K562 (cell line): ENCODE measurements around the gene PKHD1. TPM values are rescaled to one million over a fixed set of nuclear protein-coding genes. Genes with fewer than 3 reads are reported as not detected.

Experiments
- ATAC-seq: fragments of 200-7000 bp; cut with Tn5 transposase; 3 replicates; pipeline ENCODE4 v1.9.1; 2020; ENCODE audit warnings: moderate library complexity
- BruUV-seq: library from RNA; stranded (reverse); fragments of 400-500 nt; replicated peaks from 2 replicates; lab custom pipeline; 2021; lab: Mats Ljungman, UMichigan
- CTCF ChIA-PET: fragments of 300-600 bp; formaldehyde crosslinking; extraction: SDS; loops from one replicate; lab custom pipeline; 2021; ENCODE audit warnings: low intra/inter-chr PET ratio; lab: Yijun Ruan, JAX
- POLR2A ChIA-PET: fragments of 300-600, 350-650 bp; sonication (Branson Sonifier 250); formaldehyde crosslinking; extraction: SDS; loops from one replicate; lab custom pipeline; 2021; ENCODE audit warnings: antibody characterized with exemption, inconsistent platforms; lab: Yijun Ruan, JAX
- DNase-seq, 4 experiments: peaks; one replicate each; pipeline versions ENCODE4 v3.0.0 to v3.0.0-alpha.2; 2011 to 2018; ENCODE audit warnings: low spot score in 3 of 4, mixed read lengths in 3 of 4; ENCODE audit errors: extremely low read depth in 1 of 4
- FAIRE-seq: peaks from 2 replicates; lab custom pipeline; 2011; peaks lifted over from hg19 to GRCh38; lab: Jason Lieb, UNC
- H2AFZ ChIP-seq: 2 replicates; pipeline ENCODE4 v1.6.0; 2011; ENCODE audit warnings: low read depth, low read length, control low read depth, inconsistent platforms
- H3K27ac ChIP-seq: fragments of 200-600 bp; 3 replicates; pipeline ENCODE4 v1.8.0; 2011; ENCODE audit warnings: low read depth, mild to moderate bottlenecking, control low read depth, inconsistent platforms, low read length, moderate library complexity, mixed read lengths; ENCODE audit errors: extremely low read depth
- H3K27me3 ChIP-seq, 2 experiments: fragments of 300-600 bp in 1 of 2; 2 replicates in 1 of 2; 3 replicates in 1 of 2; pipeline versions ENCODE4 v1.6.0 to v1.8.0; 2011; ENCODE audit warnings: inconsistent platforms in 2 of 2, low read length in 2 of 2, mild to moderate bottlenecking in 1 of 2, mixed read lengths in 1 of 2, moderate library complexity in 1 of 2; ENCODE audit not compliant: control insufficient read depth in 2 of 2, insufficient read depth in 2 of 2
- H3K36me3 ChIP-seq: fragments of 300-600 bp; 3 replicates; pipeline ENCODE4 v1.8.0; 2011; ENCODE audit warnings: mild to moderate bottlenecking, low read length, inconsistent platforms; ENCODE audit not compliant: control insufficient read depth, insufficient read depth
- H3K4me1 ChIP-seq, 2 experiments: fragments of 200-600 bp in 1 of 2; replicated peaks in 1 of 2; 2 replicates in 1 of 2; 3 replicates in 1 of 2; pipeline versions ENCODE4 v1.5.1 to v1.8.0; 2011; ENCODE audit warnings: inconsistent platforms in 2 of 2, low read length in 2 of 2, mild to moderate bottlenecking in 1 of 2, mixed read lengths in 1 of 2, moderate library complexity in 1 of 2; ENCODE audit not compliant: control insufficient read depth in 2 of 2, insufficient read depth in 2 of 2
- H3K4me2 ChIP-seq: 2 replicates; pipeline ENCODE4 v1.6.1; 2011; ENCODE audit warnings: low read length, control low read depth, inconsistent platforms, mixed read lengths; ENCODE audit not compliant: insufficient read depth
- H3K4me3 ChIP-seq: fragments of 200-600 bp; sonication (generic), shearing (Covaris generic); 2 replicates; pipeline ENCODE4 v1.5.1; 2016; ENCODE audit warnings: control low read depth, inconsistent platforms
- H3K79me2 ChIP-seq: fragments of 200-600 bp; 3 replicates; pipeline ENCODE4 v1.8.0; 2011; ENCODE audit warnings: low read length, inconsistent platforms; ENCODE audit not compliant: control insufficient read depth, insufficient read depth
- H3K9ac ChIP-seq, 2 experiments: 2 replicates each; pipeline versions ENCODE4 v1.6.0 to v1.6.1; 2011; ENCODE audit warnings: low read depth in 2 of 2, low read length in 2 of 2, control low read depth in 1 of 2, inconsistent platforms in 1 of 2, mild to moderate bottlenecking in 1 of 2, mixed read lengths in 1 of 2; ENCODE audit not compliant: insufficient read depth in 1 of 2
- H3K9me1 ChIP-seq: one replicate; pipeline ENCODE4 v1.6.0; 2011; ENCODE audit warnings: inconsistent platforms, mild to moderate bottlenecking, low read length, moderate library complexity; ENCODE audit not compliant: control insufficient read depth, insufficient read depth
- H3K9me3 ChIP-seq: replicated peaks from 2 replicates; pipeline ENCODE4 v1.5.1; 2011; ENCODE audit warnings: low read depth, low read length, inconsistent platforms; ENCODE audit not compliant: control insufficient read depth, insufficient read depth
- H4K20me1 ChIP-seq: replicated peaks from 2 replicates; pipeline ENCODE4 v1.6.1; 2011; ENCODE audit warnings: low read length, inconsistent platforms, mixed read lengths; ENCODE audit not compliant: control insufficient read depth, insufficient read depth
- CBFB ChIP-seq: sonication (generic); formaldehyde crosslinking; IDR thresholded peaks from 2 replicates; pipeline ENCODE4 v1.4.0; 2020; ENCODE audit warnings: mild to moderate bottlenecking, missing genetic modification reagents
- HDAC1 ChIP-seq, 2 experiments: fragments of 450-650 bp; IDR thresholded peaks; 2 replicates each; pipeline ENCODE4 v1.6.1; 2016 to 2017; ENCODE audit warnings: inconsistent platforms in 1 of 2, mild to moderate bottlenecking in 1 of 2, moderate library complexity in 1 of 2
- KAT7 ChIP-seq: sonication (generic); formaldehyde crosslinking; IDR thresholded peaks from 2 replicates; pipeline ENCODE4 v1.8.0; 2022; ENCODE audit warnings: missing genetic modification reagents, mild to moderate bottlenecking, borderline replicate concordance
- SMAD3 ChIP-seq: fragments of 450-650 bp; formaldehyde crosslinking; conservative IDR thresholded peaks from 2 replicates; pipeline ENCODE4 v1.4.0; 2020; ENCODE audit warnings: mild to moderate bottlenecking
- ZFX ChIP-seq: sonication (generic); formaldehyde crosslinking; IDR thresholded peaks from 2 replicates; pipeline ENCODE4 v1.8.0; 2022; ENCODE audit warnings: mild to moderate bottlenecking, missing genetic modification reagents, moderate library complexity
- ZZZ3 ChIP-seq: fragments of 450-650 bp; IDR thresholded peaks from 2 replicates; pipeline ENCODE4 v1.6.1; 2016; ENCODE audit warnings: antibody characterized with exemption, mild to moderate bottlenecking, moderate library complexity
- WGBS: fragments of 100-300 bp; shearing (Covaris generic); methylation state at CpG from one replicate; pipeline ENCODE4 v1.1.6; 2016; ENCODE audit warnings: low coverage, mixed read lengths; ENCODE audit not compliant: insufficient coverage; ENCODE audit errors: missing lambda C conversion rate; 5-methylcytosine and 5-hydroxymethylcytosine counted together
- in situ Hi-C: fragments of 300-500 bp; cut with MboI; formaldehyde crosslinking; loops from 4 replicates; pipeline ENCODE4 v1.15.0; 2018; ENCODE audit warnings: inconsistent platforms, mixed read lengths
- intact Hi-C: fragments of 100-400 bp; cut with micrococcal nuclease; formaldehyde crosslinking; loops from 2 replicates; pipeline ENCODE4 v1.14.2; 2022
- polyA plus RNA-seq, 8 experiments: library from polyadenylated mRNA; depleted of rRNA in 4 of 8; stranded (reverse) in 5 of 8; unstranded in 3 of 8; fragments of >200 nt; fragmentation: Nextera tagmentation in 2 of 8; fragmentation: Illumina TruSeq in 1 of 8; extraction: Ambion mirVana in 2 of 8; extraction: Trizol in 1 of 8; gene quantifications; 2 replicates each; pipeline versions ENCODE4 v1.2.1 to v1.2.3, GENCODE V29; 2011 to 2014; ENCODE audit warnings: inconsistent platforms in 1 of 8, missing spikeins in 1 of 8
- total RNA-seq, 7 experiments: library from RNA; depleted of rRNA in 6 of 7; stranded (reverse); fragments of >200 nt in 6 of 7; fragmentation: Illumina TruSeq in 2 of 7; extraction: Trizol in 2 of 7; gene quantifications; 2 replicates each; pipeline versions ENCODE4 v1.2.1 to v1.2.3, GENCODE V29; 2011 to 2021; ENCODE audit warnings: low replicate concordance in 1 of 7
- TF ChIP-seq, protein P1 (sequence below): sonication (generic); formaldehyde crosslinking; IDR thresholded peaks from 2 replicates; pipeline ENCODE4 v1.8.1; 2023; ENCODE audit warnings: mild to moderate bottlenecking, missing genetic modification reagents
- TF ChIP-seq, protein P2 (sequence below), 2 experiments: IDR thresholded peaks; 2 replicates each; pipeline ENCODE4 v1.6.1; 2011; ENCODE audit warnings: borderline replicate concordance in 1 of 2, control low read depth in 1 of 2, low read depth in 1 of 2, low read length in 1 of 2, mild to moderate bottlenecking in 1 of 2, mixed read lengths in 1 of 2, moderate library complexity in 1 of 2; ENCODE audit not compliant: insufficient read depth in 1 of 2, insufficient read length in 1 of 2, poor library complexity in 1 of 2, severe bottlenecking in 1 of 2; ENCODE audit errors: extremely low read depth in 1 of 2

Gene PKHD1
- total and polyA plus RNA-seq, 9 of the 15 experiments (the other 6 are each of a cell fraction or from before 2014, with no cell fraction given): 0.01 to 0.04 (median 0.01) TPM; not detected in 6

DNA sequence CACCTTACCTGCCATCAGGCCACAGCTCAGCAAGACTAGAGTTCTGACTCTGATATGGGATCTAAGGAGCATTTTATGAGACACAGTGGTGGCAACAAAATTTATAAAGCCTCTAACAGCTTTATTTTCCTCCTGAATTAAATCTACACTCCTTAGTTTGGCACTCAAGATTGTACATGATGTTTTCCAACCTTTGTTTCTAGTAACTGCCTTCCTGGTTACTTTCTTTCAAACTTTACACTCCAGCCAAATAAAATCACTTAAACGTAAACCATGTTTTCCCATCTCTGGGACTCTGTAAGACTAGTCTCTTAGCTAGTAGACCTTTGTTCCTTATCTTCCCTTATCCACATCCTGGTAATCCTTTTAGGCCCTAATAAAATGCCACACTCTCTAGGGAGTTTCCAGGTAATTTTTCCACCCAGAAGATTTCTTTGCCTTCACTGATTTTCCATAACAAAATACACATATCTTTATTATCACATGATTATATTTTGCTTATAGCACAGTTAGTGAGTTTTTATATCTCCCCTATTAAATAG, 92.1 kb downstream of the PKHD1 start:
- FAIRE-seq: no peak
- POLR2A ChIA-PET: no interaction called here

More for the DNA sequence above, 92.1 kb downstream of the PKHD1 start:
- no peaks in the 10 kb centered on the region for H4K20me1 ChIP-seq
- H3K4me2 ChIP-seq: no peak overlapping the region
- H3K9me3 ChIP-seq: no peaks in the 10 kb centered on the region
- TF ChIP-seq CBFB (CRISPR knock-in tag) (no peak), SMAD3 (CRISPR knock-in tag) (no peak), KAT7 (CRISPR knock-in tag) (no peak), ZFX (CRISPR knock-in tag) (no peak), ZZZ3 (no peak), HDAC1 (IDR thresholded peaks at IDR 0.05) (no peak)
- TF ChIP-seq, protein P1, sequence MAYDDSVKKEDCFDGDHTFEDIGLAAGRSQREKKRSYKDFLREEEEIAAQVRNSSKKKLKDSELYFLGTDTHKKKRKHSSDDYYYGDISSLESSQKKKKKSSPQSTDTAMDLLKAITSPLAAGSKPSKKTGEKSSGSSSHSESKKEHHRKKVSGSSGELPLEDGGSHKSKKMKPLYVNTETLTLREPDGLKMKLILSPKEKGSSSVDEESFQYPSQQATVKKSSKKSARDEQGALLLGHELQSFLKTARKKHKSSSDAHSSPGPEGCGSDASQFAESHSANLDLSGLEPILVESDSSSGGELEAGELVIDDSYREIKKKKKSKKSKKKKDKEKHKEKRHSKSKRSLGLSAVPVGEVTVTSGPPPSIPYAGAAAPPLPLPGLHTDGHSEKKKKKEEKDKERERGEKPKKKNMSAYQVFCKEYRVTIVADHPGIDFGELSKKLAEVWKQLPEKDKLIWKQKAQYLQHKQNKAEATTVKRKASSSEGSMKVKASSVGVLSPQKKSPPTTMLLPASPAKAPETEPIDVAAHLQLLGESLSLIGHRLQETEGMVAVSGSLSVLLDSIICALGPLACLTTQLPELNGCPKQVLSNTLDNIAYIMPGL (CRISPR knock-in tag): no peak
- TF ChIP-seq, protein P2, sequence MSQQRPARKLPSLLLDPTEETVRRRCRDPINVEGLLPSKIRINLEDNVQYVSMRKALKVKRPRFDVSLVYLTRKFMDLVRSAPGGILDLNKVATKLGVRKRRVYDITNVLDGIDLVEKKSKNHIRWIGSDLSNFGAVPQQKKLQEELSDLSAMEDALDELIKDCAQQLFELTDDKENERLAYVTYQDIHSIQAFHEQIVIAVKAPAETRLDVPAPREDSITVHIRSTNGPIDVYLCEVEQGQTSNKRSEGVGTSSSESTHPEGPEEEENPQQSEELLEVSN (IDR thresholded peaks at IDR 0.05; ENCODE audit: borderline replicate concordance in 1 of 2, extremely low read depth in 1 of 2, insufficient read depth in 1 of 2, insufficient read length in 1 of 2, low read depth in 1 of 2, low read length in 1 of 2, poor library complexity in 1 of 2, severe bottlenecking in 1 of 2): no peak
- H3K9me1 ChIP-seq: no peaks in the 10 kb centered on the region
- H3K4me3 ChIP-seq: no peak overlapping the region
- CTCF ChIA-PET: no interaction called here
- H3K27me3 ChIP-seq: no peaks in the 10 kb centered on the region
- no peaks in the 10 kb centered on the region for H3K36me3 ChIP-seq
- no peak overlapping the region for H3K9ac ChIP-seq
- no TSS peak for BruUV-seq
- WGBS: 0% methylated on average over 1 of the region's 1 CpG
- ATAC-seq (no peak), DNase-seq (no peak)
- in situ Hi-C loops: no loop called here
- no peak overlapping the region for H2AFZ ChIP-seq
- H3K79me2 ChIP-seq: no peaks in the 10 kb centered on the region
- no peaks in the 10 kb centered on the region for H3K4me1 ChIP-seq
- intact Hi-C loops: no loop called here
- no peak overlapping the region for H3K27ac ChIP-seq
